HG02943 (cell line): ENCODE measurements around the gene C2CD4D.

Experiments
- ATAC-seq: cut with Tn5 transposase; IDR thresholded peaks from one replicate; pipeline ENCODE4 v1.9.1; 2021; ENCODE audit warnings: mild to moderate bottlenecking, low read depth, moderate library complexity; ENCODE audit not compliant: unreplicated experiment

C2CD4D gene

GRCh38 chr1:151815716-151816327 is 23.8 kb downstream of the C2CD4D start:
- no peak for ATAC-seq

- no peak for ATAC-seq
These were observed 24.6 kb downstream of the C2CD4D start for GRCh38 chr1:151814971-151815545.

- no peak for ATAC-seq
These were observed 25.2 kb downstream of the C2CD4D start for GRCh38 chr1:151814426-151814825.

- ATAC-seq, result no peak
These were observed 26.2 kb downstream of the C2CD4D start for GRCh38 chr1:151813271-151813977.

GRCh38 chr1:151811181-151811580 is 28.4 kb downstream of the C2CD4D start:
- no peak for ATAC-seq

- no peak for ATAC-seq
These were observed 29.5 kb downstream of the C2CD4D start for GRCh38 chr1:151809985-151810556.

- no peak for ATAC-seq
These were observed 30.2 kb downstream of the C2CD4D start for GRCh38 chr1:151809290-151809984.

GRCh38 chr1:151807766-151808165 is 31.9 kb downstream of the C2CD4D start:
- ATAC-seq, result no peak

GRCh38 chr1:151807131-151807530 is 32.5 kb downstream of the C2CD4D start:
- no peak for ATAC-seq

- ATAC-seq, result no peak
These were observed 33.5 kb downstream of the C2CD4D start for GRCh38 chr1:151806170-151806569.

- no peak for ATAC-seq
These were observed 34.4 kb downstream of the C2CD4D start, which contains the start of gene LINGO4 for GRCh38 chr1:151805066-151805820. Gene LINGO4, minus strand, starts transcription at chr1:151805419. Its CDS starts 2,715 bp downstream, at chr1:151802704.

GRCh38 chr1:151803915-151804314 is 35.7 kb downstream of the C2CD4D start:
- ATAC-seq, result no peak

- no peak for ATAC-seq
These were observed 36.5 kb downstream of the C2CD4D start for GRCh38 chr1:151803164-151803563.

- ATAC-seq, result no peak
These were observed 37.2 kb downstream of the C2CD4D start for GRCh38 chr1:151802372-151802771.

- no peak for ATAC-seq
These were observed 37.8 kb downstream of the C2CD4D start for GRCh38 chr1:151801846-151802245.

GRCh38 chr1:151801310-151801820 is 38.3 kb downstream of the C2CD4D start:
- ATAC-seq, result no peak

- no peak for ATAC-seq
These were observed 38.8 kb downstream of the C2CD4D start for GRCh38 chr1:151800830-151801229.

GRCh38 chr1:151799179-151800022 is 40.2 kb downstream of the C2CD4D start:
- no peak for ATAC-seq

- ATAC-seq, result no peak
These were observed 41.0 kb downstream of the C2CD4D start for GRCh38 chr1:151798571-151798970.
